Endodermal cell (in vitro differentiated cells): Measurements from ENCODE around the gene MYH9. TPM values are rescaled to one million over a fixed set of nuclear protein-coding genes. Genes with fewer than 3 reads are reported as not detected.

Experiments used
- DNase-seq: peaks from one replicate; pipeline ENCODE4 v3.0.0-alpha.2; 2017
- H3K27ac ChIP-seq: 2 replicates; pipeline ENCODE4 v1.5.1; 2013; ENCODE audit warnings: mild to moderate bottlenecking, low read depth, low read length, moderate library complexity
- H3K27me3 ChIP-seq: 2 replicates; pipeline ENCODE4 v1.6.1; 2013; ENCODE audit warnings: mild to moderate bottlenecking, low read length, moderate library complexity; ENCODE audit not compliant: insufficient read depth, control insufficient read depth, poor library complexity, severe bottlenecking
- H3K36me3 ChIP-seq: 2 replicates; pipeline ENCODE4 v1.7.0; 2013; ENCODE audit warnings: mild to moderate bottlenecking, low read length, moderate library complexity; ENCODE audit not compliant: control insufficient read depth, insufficient read depth
- H3K4me1 ChIP-seq: one replicate; pipeline ENCODE4 v1.7.0; 2013; ENCODE audit warnings: low read length; ENCODE audit not compliant: control insufficient read depth, insufficient read depth
- H3K4me3 ChIP-seq: 2 replicates; pipeline ENCODE4 v1.5.1; 2013; ENCODE audit warnings: mild to moderate bottlenecking, low read length, moderate library complexity
- H3K9ac ChIP-seq: 2 replicates; pipeline ENCODE4 v1.6.1; 2013; ENCODE audit warnings: mild to moderate bottlenecking, low read length, moderate library complexity; ENCODE audit not compliant: poor library complexity, severe bottlenecking; ENCODE audit errors: extremely low read depth
- H3K9me3 ChIP-seq: 2 replicates; pipeline ENCODE4 v1.6.1; 2013; ENCODE audit warnings: mild to moderate bottlenecking, low read length, moderate library complexity; ENCODE audit not compliant: control insufficient read depth
- H3K27ac Mint-ChIP-seq: 2 replicates; pipeline ENCODE4 v1.8.0; 2020; ENCODE audit warnings: mixed read lengths
- H3K27me3 Mint-ChIP-seq: 2 replicates; pipeline ENCODE4 v1.8.0; 2021; ENCODE audit warnings: mild to moderate bottlenecking, mixed read lengths; ENCODE audit not compliant: insufficient read depth
- H3K36me3 Mint-ChIP-seq: 2 replicates; pipeline ENCODE4 v1.8.0; 2020; ENCODE audit warnings: low read depth, mixed read lengths
- H3K4me1 Mint-ChIP-seq: 2 replicates; pipeline ENCODE4 v1.8.0; 2020; ENCODE audit warnings: mixed read lengths
- H3K4me3 Mint-ChIP-seq: 2 replicates; pipeline ENCODE4 v1.8.0; 2020; ENCODE audit warnings: mild to moderate bottlenecking, moderate library complexity, mixed read lengths
- H3K9me3 Mint-ChIP-seq: 2 replicates; pipeline ENCODE4 v1.8.0; 2020; ENCODE audit warnings: mild to moderate bottlenecking, mixed read lengths
- CTCF ChIP-seq: fragments of 200-600 bp; sonication (generic); conservative IDR thresholded peaks from 2 replicates; pipeline ENCODE4 v1.5.0; 2021; ENCODE audit warnings: antibody characterized with exemption, mild to moderate bottlenecking
- WGBS, 2 experiments: methylation state at CpG; one replicate each; pipeline versions ENCODE4 v1.1.5 to v1.1.7; 2013; ENCODE audit warnings: missing lambda C conversion rate in 2 of 2, mixed read lengths in 1 of 2; ENCODE audit not compliant: insufficient coverage in 1 of 2, insufficient read length in 1 of 2; 5-methylcytosine and 5-hydroxymethylcytosine counted together
- total RNA-seq, 2 donors: library from RNA; stranded (reverse); fragmentation: NEBNext Ultra II Directional in 1 of 2; extraction: Animal tissue kit (Norgen Biotek cat#: 25700) in 1 of 2; gene quantifications; 2 replicates in 1 of 2; 3 replicates in 1 of 2; pipeline ENCODE4 v1.2.1, GENCODE V29; 2021

The MYH9 gene
- total RNA-seq, 2 donors from 2014 or later, result 270 to 288 TPM

GRCh38 chr22:36341640-36342041 is 46.1 kb downstream of the MYH9 start:
- H3K36me3 ChIP-seq, result peaks cover 92% of the 10 kb centered on the region
- no peak overlapping the region for H3K4me3 ChIP-seq
- H3K4me1 ChIP-seq, result peaks cover 6% of the 10 kb centered on the region
- H3K27ac ChIP-seq, result no peak overlapping the region
- H3K9me3 ChIP-seq, result no peaks in the 10 kb centered on the region
- 87 to 93% methylated on average over 9 to 10 of the region's 10 CpGs for WGBS, 2 experiments
- no peaks in the 10 kb centered on the region for H3K27me3 ChIP-seq
- no peak for TF ChIP-seq CTCF
- peaks cover 22% of the 10 kb centered on the region for H3K4me1 Mint-ChIP-seq
- DNase-seq, result no peak
- peaks cover 72% of the 10 kb centered on the region for H3K36me3 Mint-ChIP-seq
- H3K27ac Mint-ChIP-seq, result no peak overlapping the region
- H3K9me3 Mint-ChIP-seq, result no peaks in the 10 kb centered on the region
- no peak overlapping the region for H3K9ac ChIP-seq
- H3K4me3 Mint-ChIP-seq, result no peak overlapping the region
- no peaks in the 10 kb centered on the region for H3K27me3 Mint-ChIP-seq

DNA sequence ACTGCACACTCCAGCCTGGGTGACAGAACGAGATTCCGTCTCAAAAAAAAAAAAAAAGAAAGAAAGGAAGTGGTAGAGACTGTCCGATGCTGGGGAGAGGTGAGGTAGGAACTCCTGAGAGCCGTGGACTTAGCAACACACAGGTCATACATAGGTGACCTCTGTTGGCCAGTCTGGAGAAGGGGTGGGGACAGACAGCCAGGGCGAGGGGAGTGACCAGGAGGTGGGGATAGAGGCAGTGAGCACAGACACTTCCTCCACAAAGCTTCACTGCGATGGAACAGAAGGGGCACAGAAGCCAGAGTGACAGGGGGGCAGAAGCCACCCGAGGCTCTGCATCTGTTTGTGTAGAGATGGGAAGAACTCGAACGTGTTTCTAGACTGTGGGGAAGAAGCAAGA is 47.1 kb downstream of the MYH9 start:
- DNase-seq, result no peak
- no peaks in the 10 kb centered on the region for H3K27me3 ChIP-seq
- peaks cover 92% of the 10 kb centered on the region for H3K36me3 ChIP-seq

GRCh38 chr22:36339171-36340065 is 48.3 kb downstream of the MYH9 start:
- Mint-ChIP-seq H3K9me3 (no peaks in the 10 kb centered on the region), H3K4me1 (peaks cover 41% of the 10 kb centered on the region), H3K36me3 (peaks cover 78% of the 10 kb centered on the region), H3K27ac (peak overlapping the region; percentile 80), H3K4me3 (no peak overlapping the region), H3K27me3 (no peaks in the 10 kb centered on the region)
- TF ChIP-seq CTCF, result no peak
- Histone ChIP-seq H3K4me3 (no peak overlapping the region), H3K27me3 (no peaks in the 10 kb centered on the region), H3K4me1 (peaks cover 18% of the 10 kb centered on the region), H3K36me3 (peaks cover 95% of the 10 kb centered on the region), H3K9ac (no peak overlapping the region), H3K9me3 (no peaks in the 10 kb centered on the region), H3K27ac (no peak overlapping the region)
- WGBS, 2 experiments, result 95% methylated on average over 5 to 6 of the region's 6 CpGs
- no peak for DNase-seq

More for the DNA sequence above, 47.1 kb downstream of the MYH9 start:
- WGBS, 2 experiments, result 94% methylated on average over 6 to 9 of the region's 9 CpGs
- peak; percentile 34 for TF ChIP-seq CTCF
- H3K9me3 ChIP-seq, result no peaks in the 10 kb centered on the region
- Mint-ChIP-seq H3K9me3 (no peaks in the 10 kb centered on the region), H3K36me3 (peaks cover 73% of the 10 kb centered on the region), H3K4me3 (no peak overlapping the region), H3K27me3 (no peaks in the 10 kb centered on the region), H3K4me1 (peaks cover 32% of the 10 kb centered on the region), H3K27ac (no peak overlapping the region)
- H3K4me3 ChIP-seq, result no peak overlapping the region
- H3K27ac ChIP-seq, result no peak overlapping the region
- H3K4me1 ChIP-seq, result peaks cover 15% of the 10 kb centered on the region
- H3K9ac ChIP-seq, result no peak overlapping the region
